Fibroblast of peridontal ligament (primary cell): ENCODE data around the gene ADGRL1.

Experiments
- DNase-seq: peaks from one replicate; pipeline ENCODE4 v3.0.0-alpha.2; 2010; ENCODE audit errors: extremely low read depth

Gene ADGRL1

GRCh38 chr19:14112809-14113385, 93.1 kb downstream of the ADGRL1 start:
- DNase-seq = peak; percentile 19

GRCh38 chr19:14112051-14112808, 93.7 kb downstream of the ADGRL1 start:
- peak; percentile 29 for DNase-seq

GRCh38 chr19:14111486-14111885, 94.5 kb downstream of the ADGRL1 start:
- no peak for DNase-seq

GRCh38 chr19:14110650-14111049, 95.3 kb downstream of the ADGRL1 start:
- DNase-seq = no peak

GRCh38 chr19:14107581-14108461, 98.1 kb downstream of the ADGRL1 start:
- no peak for DNase-seq

- no peak for DNase-seq
Observed at GRCh38 chr19:14106840-14107239, 99.1 kb downstream of the ADGRL1 start.

GRCh38 chr19:14105680-14106079, 100.3 kb downstream of the ADGRL1 start:
- no peak for DNase-seq

- DNase-seq = no peak
Observed at GRCh38 chr19:14103310-14103709, 102.7 kb downstream of the ADGRL1 start.

GRCh38 chr19:14102756-14103155, 103.2 kb downstream of the ADGRL1 start:
- DNase-seq = no peak

- DNase-seq = no peak
Observed at GRCh38 chr19:14102102-14102696, 103.8 kb downstream of the ADGRL1 start.

- DNase-seq = no peak
Observed at GRCh38 chr19:14101003-14101545, 104.9 kb downstream of the ADGRL1 start.
